Astrocyte (in vitro differentiated cells and primary cell): Measurements from ENCODE around the gene ITGB2. TPM values are rescaled to one million over a fixed set of nuclear protein-coding genes. Genes with fewer than 3 reads are reported as not detected.

Experiments
- DNase-seq: peaks from one replicate; pipeline ENCODE4 v3.0.0-alpha.2; 2010; ENCODE audit warnings: low read depth
- FAIRE-seq: peaks from 2 replicates; lab custom pipeline; 2011; peaks lifted over from hg19 to GRCh38; lab: Jason Lieb, UNC
- H2AFZ ChIP-seq: 2 replicates; pipeline ENCODE4 v1.6.0; 2012; ENCODE audit warnings: low read depth, low read length, inconsistent platforms
- H3K27ac ChIP-seq: 2 replicates; pipeline ENCODE4 v1.5.1; 2011; ENCODE audit warnings: low read depth, low read length, inconsistent platforms
- H3K27me3 ChIP-seq: 2 replicates; pipeline ENCODE4 v1.6.0; 2011; ENCODE audit warnings: low read length, inconsistent platforms; ENCODE audit not compliant: insufficient read depth
- H3K36me3 ChIP-seq: 2 replicates; pipeline ENCODE4 v1.5.1; 2011; ENCODE audit warnings: low read length, inconsistent platforms; ENCODE audit not compliant: insufficient read depth
- H3K4me1 ChIP-seq: 2 replicates; pipeline ENCODE4 v1.5.1; 2011; ENCODE audit warnings: low read length, inconsistent platforms; ENCODE audit not compliant: insufficient read depth
- H3K4me2 ChIP-seq: 2 replicates; pipeline ENCODE4 v1.6.0; 2012; ENCODE audit warnings: low read length, inconsistent platforms
- H3K4me3 ChIP-seq: 2 replicates; pipeline ENCODE4 v1.5.1; 2011; ENCODE audit warnings: low read depth, mild to moderate bottlenecking, low read length, inconsistent platforms; ENCODE audit not compliant: insufficient read depth
- H3K79me2 ChIP-seq: 2 replicates; pipeline ENCODE4 v1.6.0; 2012; ENCODE audit warnings: mild to moderate bottlenecking, low read length, inconsistent platforms; ENCODE audit not compliant: insufficient read depth
- H3K9ac ChIP-seq: 2 replicates; pipeline ENCODE4 v1.6.0; 2012; ENCODE audit warnings: mild to moderate bottlenecking, low read length, inconsistent platforms
- H3K9me3 ChIP-seq: 2 replicates; pipeline ENCODE4 v1.5.1; 2012; ENCODE audit warnings: low read depth, mild to moderate bottlenecking, low read length, inconsistent platforms; ENCODE audit not compliant: insufficient read depth
- H4K20me1 ChIP-seq: 2 replicates; pipeline ENCODE4 v1.6.0; 2012; ENCODE audit warnings: low read length, inconsistent platforms; ENCODE audit not compliant: insufficient read depth
- H3K27ac Mint-ChIP-seq: one replicate; pipeline ENCODE4 v1.8.0; 2021; ENCODE audit warnings: mild to moderate bottlenecking, mixed read lengths; ENCODE audit not compliant: unreplicated experiment
- H3K27me3 Mint-ChIP-seq: one replicate; pipeline ENCODE4 v1.8.0; 2021; ENCODE audit warnings: low read depth, mixed read lengths; ENCODE audit not compliant: unreplicated experiment
- H3K36me3 Mint-ChIP-seq: one replicate; pipeline ENCODE4 v1.8.0; 2021; ENCODE audit warnings: low read depth, mixed read lengths; ENCODE audit not compliant: unreplicated experiment
- H3K4me1 Mint-ChIP-seq: one replicate; pipeline ENCODE4 v1.8.0; 2021; ENCODE audit warnings: low read depth, mixed read lengths; ENCODE audit not compliant: unreplicated experiment
- H3K4me3 Mint-ChIP-seq: one replicate; pipeline ENCODE4 v1.8.0; 2021; ENCODE audit warnings: mild to moderate bottlenecking, moderate library complexity, mixed read lengths; ENCODE audit not compliant: unreplicated experiment
- H3K9me3 Mint-ChIP-seq: one replicate; pipeline ENCODE4 v1.8.0; 2021; ENCODE audit warnings: mild to moderate bottlenecking, mixed read lengths; ENCODE audit not compliant: unreplicated experiment
- EZH2 ChIP-seq: IDR thresholded peaks from 2 replicates; pipeline ENCODE4 v1.6.1; 2012; ENCODE audit warnings: mild to moderate bottlenecking, low read length, inconsistent platforms; ENCODE audit not compliant: insufficient read depth
- total RNA-seq: library from RNA; stranded (reverse); gene quantifications from 2 replicates; pipeline ENCODE4 v1.2.1, GENCODE V29; 2021
- TF ChIP-seq, protein P1 (sequence below): IDR thresholded peaks from 2 replicates; pipeline ENCODE4 v1.5.1; 2011; ENCODE audit warnings: low read depth, mild to moderate bottlenecking, inconsistent platforms, low read length, moderate library complexity; ENCODE audit not compliant: insufficient read depth

Gene ITGB2
- total RNA-seq, 1 donor from 2014 or later = 0.61 TPM

DNA sequence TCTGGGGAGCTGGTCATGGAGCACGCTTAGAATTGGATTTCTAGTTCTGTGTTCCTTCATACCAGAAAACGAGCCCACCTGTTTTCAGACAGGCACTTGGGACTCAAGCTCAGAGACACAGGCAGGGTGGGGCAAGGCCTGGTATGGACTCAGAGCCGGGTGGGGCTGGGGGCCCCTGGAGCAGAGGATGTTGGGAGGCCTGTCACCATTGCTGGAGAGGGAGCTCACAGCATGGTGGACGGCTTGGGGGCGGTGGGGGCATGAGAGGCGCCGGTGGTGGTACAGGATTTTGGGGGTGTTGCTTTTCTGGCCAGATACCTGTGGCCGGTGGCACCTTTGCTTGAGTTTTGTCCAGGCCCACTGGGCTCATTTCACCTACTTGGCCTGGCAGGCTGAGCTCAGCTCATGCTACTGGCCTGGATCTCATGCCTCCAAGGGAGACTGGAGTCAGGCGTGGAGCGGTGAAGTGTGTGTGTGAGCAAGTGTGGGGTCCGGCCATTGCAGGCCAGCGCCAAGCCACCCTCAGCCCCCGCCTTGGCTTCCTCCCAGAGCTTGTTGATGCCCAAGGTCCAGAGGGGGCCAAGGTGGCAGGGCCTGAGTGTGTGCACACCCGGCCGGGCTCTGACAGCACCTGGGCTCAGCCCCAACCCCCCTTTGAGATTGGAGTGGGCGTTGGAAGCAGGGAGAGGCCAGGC lies 27.9 kb upstream of the ITGB2 start:
- Mint-ChIP-seq H3K9me3 (no peaks in the 10 kb centered on the region), H3K27ac (no peak overlapping the region), H3K4me1 (no peaks in the 10 kb centered on the region), H3K4me3 (no peak overlapping the region), H3K36me3 (peaks cover 21% of the 10 kb centered on the region), H3K27me3 (peaks cover 8% of the 10 kb centered on the region)
- no peak overlapping the region for H3K4me3 ChIP-seq
- peaks cover 93% of the 10 kb centered on the region for H4K20me1 ChIP-seq
- H3K79me2 ChIP-seq = peaks cover 84% of the 10 kb centered on the region
- H3K9me3 ChIP-seq = no peaks in the 10 kb centered on the region
- H3K4me1 ChIP-seq = peaks cover 5% of the 10 kb centered on the region
- no peak overlapping the region for H3K9ac ChIP-seq
- H3K27me3 ChIP-seq = no peaks in the 10 kb centered on the region
- no peak overlapping the region for H2AFZ ChIP-seq
- no peak overlapping the region for H3K4me2 ChIP-seq
- FAIRE-seq = no peak
- no peaks in the 10 kb centered on the region for H3K36me3 ChIP-seq
- H3K27ac ChIP-seq = no peak overlapping the region
- TF ChIP-seq, protein P1, sequence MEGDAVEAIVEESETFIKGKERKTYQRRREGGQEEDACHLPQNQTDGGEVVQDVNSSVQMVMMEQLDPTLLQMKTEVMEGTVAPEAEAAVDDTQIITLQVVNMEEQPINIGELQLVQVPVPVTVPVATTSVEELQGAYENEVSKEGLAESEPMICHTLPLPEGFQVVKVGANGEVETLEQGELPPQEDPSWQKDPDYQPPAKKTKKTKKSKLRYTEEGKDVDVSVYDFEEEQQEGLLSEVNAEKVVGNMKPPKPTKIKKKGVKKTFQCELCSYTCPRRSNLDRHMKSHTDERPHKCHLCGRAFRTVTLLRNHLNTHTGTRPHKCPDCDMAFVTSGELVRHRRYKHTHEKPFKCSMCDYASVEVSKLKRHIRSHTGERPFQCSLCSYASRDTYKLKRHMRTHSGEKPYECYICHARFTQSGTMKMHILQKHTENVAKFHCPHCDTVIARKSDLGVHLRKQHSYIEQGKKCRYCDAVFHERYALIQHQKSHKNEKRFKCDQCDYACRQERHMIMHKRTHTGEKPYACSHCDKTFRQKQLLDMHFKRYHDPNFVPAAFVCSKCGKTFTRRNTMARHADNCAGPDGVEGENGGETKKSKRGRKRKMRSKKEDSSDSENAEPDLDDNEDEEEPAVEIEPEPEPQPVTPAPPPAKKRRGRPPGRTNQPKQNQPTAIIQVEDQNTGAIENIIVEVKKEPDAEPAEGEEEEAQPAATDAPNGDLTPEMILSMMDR = no peak
- no peak for TF ChIP-seq EZH2
- no peak for DNase-seq

DNA sequence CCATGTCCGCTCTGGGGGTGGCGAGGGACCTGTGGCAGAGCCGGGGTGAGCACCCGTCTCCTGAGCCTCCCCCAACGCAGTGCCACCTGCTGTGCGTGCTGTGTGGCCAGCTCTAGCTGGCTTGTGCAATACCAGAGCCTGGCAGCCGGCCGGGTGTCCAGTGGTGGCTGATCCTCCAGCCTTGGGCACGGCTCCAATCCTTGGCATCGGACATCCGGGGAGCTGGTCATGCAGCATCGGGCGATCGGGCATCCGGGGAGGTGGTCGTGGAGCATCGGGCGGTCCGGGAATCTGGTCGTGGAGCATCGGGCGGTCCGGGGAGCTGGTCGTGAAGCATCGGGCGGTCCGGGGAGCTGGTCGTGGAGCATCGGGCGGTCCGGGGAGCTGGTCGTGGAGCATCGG lies 27.2 kb upstream of the ITGB2 start:
- no peaks in the 10 kb centered on the region for H3K9me3 ChIP-seq
- no peaks in the 10 kb centered on the region for H3K27me3 ChIP-seq
- no peak overlapping the region for H3K4me3 Mint-ChIP-seq
- H3K9ac ChIP-seq = no peak overlapping the region
- H3K4me1 Mint-ChIP-seq = peaks cover 4% of the 10 kb centered on the region
- H3K79me2 ChIP-seq = peaks cover 86% of the 10 kb centered on the region
- peaks cover 13% of the 10 kb centered on the region for H3K27me3 Mint-ChIP-seq
- H3K9me3 Mint-ChIP-seq = no peaks in the 10 kb centered on the region
- peaks cover 26% of the 10 kb centered on the region for H3K36me3 Mint-ChIP-seq
- no peak overlapping the region for H2AFZ ChIP-seq
- H3K27ac ChIP-seq = no peak overlapping the region
- H4K20me1 ChIP-seq = peaks cover 93% of the 10 kb centered on the region
- H3K4me1 ChIP-seq = peaks cover 5% of the 10 kb centered on the region
- no peak overlapping the region for H3K4me3 ChIP-seq
- H3K36me3 ChIP-seq = peaks cover 3% of the 10 kb centered on the region
- no peak overlapping the region for H3K4me2 ChIP-seq
- DNase-seq (no peak), FAIRE-seq (no peak)
- H3K27ac Mint-ChIP-seq = no peak overlapping the region
- TF ChIP-seq EZH2 = no peak
- TF ChIP-seq, protein P1 = no peak
